Bronchial epithelial cell (primary cell): ENCODE results near the gene SRRM3. TPM values are rescaled to one million over a fixed set of nuclear protein-coding genes. Genes with fewer than 3 reads are reported as not detected.
"Not testable (repeated sequence)": the region's sequence is repeated elsewhere in the genome, so short reads cannot be mapped to it uniquely, and the experiment has no call there.

Experiments used
- DNase-seq: peaks from one replicate; pipeline ENCODE4 v3.0.0-alpha.2; 2010; ENCODE audit warnings: low read depth
- FAIRE-seq: peaks from 2 replicates; lab custom pipeline; 2011; peaks lifted over from hg19 to GRCh38; lab: Jason Lieb, UNC
- H3K27me3 ChIP-seq: 2 replicates; pipeline ENCODE4 v1.5.1; 2011; ENCODE audit warnings: low read length; ENCODE audit not compliant: control insufficient read depth, insufficient read depth
- H3K36me3 ChIP-seq: 2 replicates; pipeline ENCODE4 v1.5.1; 2011; ENCODE audit warnings: low read length; ENCODE audit not compliant: control insufficient read depth, insufficient read depth
- H3K4me3 ChIP-seq: 2 replicates; pipeline ENCODE4 v1.5.1; 2011; ENCODE audit warnings: mild to moderate bottlenecking, low read depth, low read length, control low read depth
- CTCF ChIP-seq: IDR thresholded peaks from 2 replicates; pipeline ENCODE4 v1.5.1; 2011; ENCODE audit warnings: mild to moderate bottlenecking, moderate library complexity, low read length, control low read depth, inconsistent platforms; ENCODE audit not compliant: insufficient read depth, severe bottlenecking
- total RNA-seq: library from RNA; depleted of rRNA; stranded (reverse); fragments of >200 nt; gene quantifications from 2 replicates; pipeline ENCODE4 v1.2.1, GENCODE V29; 2014

Gene SRRM3
- total RNA-seq, 1 donor from 2014 or later = 0.26 TPM

GRCh38 chr7:76291351-76292212, 89.9 kb downstream of the SRRM3 start:
- FAIRE-seq (no peak), DNase-seq (peak; percentile 98)
- H3K4me3 ChIP-seq = peak overlapping the region; percentile 21
- peak; percentile 95 for TF ChIP-seq CTCF
- H3K36me3 ChIP-seq = no peaks in the 10 kb centered on the region
- no peaks in the 10 kb centered on the region for H3K27me3 ChIP-seq

GRCh38 chr7:76292213-76292573, 90.5 kb downstream of the SRRM3 start:
- TF ChIP-seq CTCF = no peak
- H3K27me3 ChIP-seq = no peaks in the 10 kb centered on the region
- no peak for FAIRE-seq
- DNase-seq = no peak
- H3K4me3 ChIP-seq = peak overlapping the region; percentile 21
- no peaks in the 10 kb centered on the region for H3K36me3 ChIP-seq

GRCh38 chr7:76292911-76293310, 91.2 kb downstream of the SRRM3 start:
- not testable (repeated sequence) for H3K36me3 ChIP-seq, FAIRE-seq, DNase-seq, H3K4me3 ChIP-seq, H3K27me3 ChIP-seq

- FAIRE-seq (no peak), DNase-seq (no peak)
- Histone ChIP-seq H3K4me3 (no peak overlapping the region), H3K36me3 (no peaks in the 10 kb centered on the region), H3K27me3 (no peaks in the 10 kb centered on the region)
- TF ChIP-seq CTCF = no peak
Measured at GRCh38 chr7:76293407-76293901, 91.8 kb downstream of the SRRM3 start.

GRCh38 chr7:76294344-76295024, 92.8 kb downstream of the SRRM3 start:
- FAIRE-seq (no peak), DNase-seq (peak; percentile 91)
- Histone ChIP-seq H3K36me3 (no peaks in the 10 kb centered on the region), H3K27me3 (no peaks in the 10 kb centered on the region), H3K4me3 (peak overlapping the region; percentile 30)
- TF ChIP-seq CTCF = no peak
